AG09319 (cell line): ENCODE measurements around the gene CCR5.
"Not testable (repeated sequence)": the region's sequence is repeated elsewhere in the genome, so short reads cannot be mapped to it uniquely, and the experiment has no call there.

Source experiments
- DNase-seq: peaks from one replicate; pipeline ENCODE4 v3.0.0-alpha.2; 2010; ENCODE audit warnings: low read depth; ENCODE audit errors: extremely low read depth
- TF ChIP-seq, protein P1 (sequence below): IDR thresholded peaks from 2 replicates; pipeline ENCODE4 v1.5.1; 2011; ENCODE audit warnings: low read depth, mild to moderate bottlenecking, inconsistent platforms, low read length, moderate library complexity

Gene CCR5

DNA sequence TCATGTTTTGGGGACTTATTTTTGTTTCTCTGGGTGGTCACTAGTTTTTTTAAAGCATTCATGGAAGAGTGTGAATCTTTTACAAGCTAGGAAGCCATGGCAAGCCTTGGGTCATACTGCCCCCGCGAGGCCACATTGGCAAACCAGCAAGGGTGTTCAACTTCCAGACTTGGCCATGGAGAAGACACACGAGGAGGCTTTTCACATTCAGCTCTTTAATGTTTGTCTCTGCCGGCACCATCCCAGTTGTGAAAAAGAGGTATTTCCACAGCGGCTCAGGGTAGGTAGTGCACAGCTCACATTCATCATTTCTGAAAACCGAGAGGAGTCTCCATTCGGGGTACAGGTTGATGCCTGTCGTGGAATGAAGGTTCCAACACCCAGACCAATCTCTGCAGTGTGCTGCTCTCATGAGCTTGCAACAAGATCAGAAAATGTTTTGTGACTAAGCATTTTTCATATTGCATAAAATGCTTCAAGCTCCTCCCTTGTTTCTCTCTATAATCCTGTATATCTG, 7.7 kb downstream of the CCR5 start:
- TF ChIP-seq, protein P1, sequence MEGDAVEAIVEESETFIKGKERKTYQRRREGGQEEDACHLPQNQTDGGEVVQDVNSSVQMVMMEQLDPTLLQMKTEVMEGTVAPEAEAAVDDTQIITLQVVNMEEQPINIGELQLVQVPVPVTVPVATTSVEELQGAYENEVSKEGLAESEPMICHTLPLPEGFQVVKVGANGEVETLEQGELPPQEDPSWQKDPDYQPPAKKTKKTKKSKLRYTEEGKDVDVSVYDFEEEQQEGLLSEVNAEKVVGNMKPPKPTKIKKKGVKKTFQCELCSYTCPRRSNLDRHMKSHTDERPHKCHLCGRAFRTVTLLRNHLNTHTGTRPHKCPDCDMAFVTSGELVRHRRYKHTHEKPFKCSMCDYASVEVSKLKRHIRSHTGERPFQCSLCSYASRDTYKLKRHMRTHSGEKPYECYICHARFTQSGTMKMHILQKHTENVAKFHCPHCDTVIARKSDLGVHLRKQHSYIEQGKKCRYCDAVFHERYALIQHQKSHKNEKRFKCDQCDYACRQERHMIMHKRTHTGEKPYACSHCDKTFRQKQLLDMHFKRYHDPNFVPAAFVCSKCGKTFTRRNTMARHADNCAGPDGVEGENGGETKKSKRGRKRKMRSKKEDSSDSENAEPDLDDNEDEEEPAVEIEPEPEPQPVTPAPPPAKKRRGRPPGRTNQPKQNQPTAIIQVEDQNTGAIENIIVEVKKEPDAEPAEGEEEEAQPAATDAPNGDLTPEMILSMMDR, result peak; percentile 77
- DNase-seq, result peak; percentile 10

GRCh38 chr3:46380471-46381221, 9.9 kb downstream of the CCR5 start:
- no peak for DNase-seq
- TF ChIP-seq, protein P1, result no peak

GRCh38 chr3:46381625-46382024, 10.9 kb downstream of the CCR5 start:
- DNase-seq, result no peak
- TF ChIP-seq, protein P1, result no peak

DNA sequence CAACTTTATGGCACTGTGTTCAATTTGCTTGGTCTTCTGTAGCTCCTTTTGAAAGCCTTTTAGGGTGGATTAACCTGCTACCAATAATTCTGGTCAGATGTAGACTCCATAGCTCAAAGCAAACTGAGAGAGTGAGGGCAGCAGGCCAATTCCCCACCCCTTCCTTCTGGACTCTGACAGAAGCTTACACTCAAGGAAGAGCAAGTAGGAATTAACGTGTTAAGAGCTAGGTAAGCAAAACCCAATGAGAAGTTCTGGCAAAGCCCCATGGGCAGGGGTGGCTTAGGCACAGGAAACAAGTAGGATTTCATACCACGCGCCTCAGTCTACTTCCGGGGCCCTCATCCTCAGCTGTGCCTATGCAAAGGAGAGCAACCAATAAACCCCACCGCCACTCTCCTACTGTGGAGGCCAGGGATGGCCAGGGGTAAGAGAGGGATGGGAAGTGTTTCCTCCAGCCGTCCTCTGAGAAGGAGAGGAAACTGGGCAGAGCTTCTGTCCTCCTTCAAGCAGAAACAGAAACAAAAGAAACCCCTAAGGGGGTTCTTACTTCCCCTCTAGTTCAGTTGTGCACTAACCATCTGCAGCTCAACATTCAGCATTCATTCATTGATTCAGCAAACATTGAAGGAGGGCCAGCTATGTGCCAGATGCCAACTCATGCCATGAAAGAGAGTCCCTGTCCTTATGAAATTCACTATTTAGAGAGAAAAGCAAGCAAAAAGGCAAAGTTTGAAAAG, 12.6 kb downstream of the CCR5 start:
- no peak for DNase-seq
- TF ChIP-seq, protein P1, result no peak

GRCh38 chr3:46383951-46384330, 13.2 kb downstream of the CCR5 start:
- no peak for DNase-seq
- TF ChIP-seq, protein P1, result no peak

- TF ChIP-seq, protein P1, result no peak
- DNase-seq, result no peak
These were observed 15.5 kb downstream of the CCR5 start for GRCh38 chr3:46386205-46386604.

DNA sequence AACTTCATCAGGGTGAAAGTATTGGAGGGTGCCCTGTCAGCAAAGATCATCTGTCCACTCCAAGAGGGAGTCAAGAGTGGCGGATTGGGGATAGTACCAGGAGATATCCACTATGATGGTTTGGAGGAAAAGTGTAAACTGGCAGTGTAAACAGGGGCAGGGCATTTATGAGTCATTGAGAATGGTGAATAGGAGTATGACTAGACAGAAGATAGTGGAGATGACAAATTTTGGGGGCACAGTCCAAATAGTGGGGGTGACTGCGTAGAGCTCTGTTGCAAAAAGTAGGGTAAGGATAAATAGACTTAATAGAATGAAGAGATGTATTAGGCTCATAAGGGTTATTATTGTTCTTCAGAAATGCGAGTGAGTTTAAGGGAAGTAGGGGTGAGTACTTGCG, 18.1 kb downstream of the CCR5 start:
- not testable (repeated sequence) for DNase-seq
